Posterior vena cava (tissue), 2 donors: ENCODE data around the gene SHISA9. TPM values are rescaled to one million over a fixed set of nuclear protein-coding genes. Genes with fewer than 3 reads are reported as not detected.
"Not testable (repeated sequence)": the region's sequence is repeated elsewhere in the genome, so short reads cannot be mapped to it uniquely, and the experiment has no call there.

Experiments used
- DNase-seq: peaks from one replicate; pipeline ENCODE4 v3.0.0-alpha.2; 2020; ENCODE audit warnings: low spot score
- intact Hi-C, 2 donors: fragments of 100-400 bp; cut with DNase I; formaldehyde crosslinking; loops; one replicate each; pipeline versions ENCODE4 v1.14.1 to v1.14.2; 2022 to 2023
- total RNA-seq, 2 donors: library from RNA; stranded (reverse); fragmentation: NEBNext Ultra II Directional; extraction: Animal tissue kit (Norgen Biotek cat#: 25700); gene quantifications; one replicate each; pipeline ENCODE4 v1.2.1, GENCODE V29; 2021
- donor health status: DM: yes; HTN: yes; CAD: no.
- donor health status: DM: yes; HTN: yes; CAD: no.

The SHISA9 gene
- total RNA-seq, 2 donors from 2014 or later, result 0.14 TPM; not detected in 1

GRCh38 chr16:12898551-12898950 lies 2.8 kb upstream of the SHISA9 start:
- intact Hi-C loops, result no loop called here
- DNase-seq, result no peak

- intact Hi-C loops, result no loop called here
Measured at GRCh38 chr16:12899529-12900143, 1.8 kb upstream of the SHISA9 start.

GRCh38 chr16:12900156-12900555 lies 1.2 kb upstream of the SHISA9 start:
- intact Hi-C loops, result no loop called here

More at GRCh38 chr16:12899529-12900143, 1.8 kb upstream of the SHISA9 start:
- DNase-seq, result no peak

GRCh38 chr16:12900599-12901203 lies 697 bp upstream of the SHISA9 start:
- intact Hi-C loops, result no loop called here
- DNase-seq, result no peak

More at GRCh38 chr16:12900156-12900555, 1.2 kb upstream of the SHISA9 start:
- no peak for DNase-seq

GRCh38 chr16:12901204-12901596 lies 198 bp upstream of the SHISA9 start:
- intact Hi-C loops, result no loop called here
- DNase-seq, result no peak

- no peak for DNase-seq
Measured at GRCh38 chr16:12902511-12903372, 1.3 kb downstream of the SHISA9 start.

GRCh38 chr16:12903407-12904328 lies 2.3 kb downstream of the SHISA9 start:
- DNase-seq, result no peak
- intact Hi-C loops, result no loop called here

More at GRCh38 chr16:12902511-12903372, 1.3 kb downstream of the SHISA9 start:
- intact Hi-C loops, result no loop called here

GRCh38 chr16:12904329-12904671 lies 2.9 kb downstream of the SHISA9 start:
- no peak for DNase-seq
- intact Hi-C loops, result no loop called here

- intact Hi-C loops, result no loop called here
Measured at GRCh38 chr16:12906271-12906670, 4.9 kb downstream of the SHISA9 start.

GRCh38 chr16:12906765-12907516 lies 5.5 kb downstream of the SHISA9 start:
- DNase-seq, result no peak
- intact Hi-C loops, result no loop called here

More at GRCh38 chr16:12906271-12906670, 4.9 kb downstream of the SHISA9 start:
- DNase-seq, result no peak

- intact Hi-C loops, result no loop called here
- no peak for DNase-seq
Measured at GRCh38 chr16:12907670-12908233, 6.4 kb downstream of the SHISA9 start.

- intact Hi-C loops, result no loop called here
- no peak for DNase-seq
Measured at GRCh38 chr16:12917246-12917645, 15.8 kb downstream of the SHISA9 start.

GRCh38 chr16:12917653-12918052 lies 16.3 kb downstream of the SHISA9 start:
- intact Hi-C loops, result no loop called here

GRCh38 chr16:12920739-12921138 lies 19.3 kb downstream of the SHISA9 start:
- intact Hi-C loops, result no loop called here
- DNase-seq, result no peak

More at GRCh38 chr16:12917653-12918052, 16.3 kb downstream of the SHISA9 start:
- DNase-seq, result no peak

GRCh38 chr16:12923640-12924039 lies 22.2 kb downstream of the SHISA9 start:
- DNase-seq, intact Hi-C loops: not testable (repeated sequence)

GRCh38 chr16:12925026-12925800 lies 23.8 kb downstream of the SHISA9 start:
- intact Hi-C loops, result no loop called here
- DNase-seq, result no peak

- intact Hi-C loops, result no loop called here
- no peak for DNase-seq
Measured at GRCh38 chr16:12927591-12927990, 26.2 kb downstream of the SHISA9 start.
